Esophagus squamous epithelium (tissue), 5 donors: Measurements from ENCODE around the gene CADM1. TPM values are rescaled to one million over a fixed set of nuclear protein-coding genes. Genes with fewer than 3 reads are reported as not detected.

Experiments used
- DNase-seq: peaks from one replicate; lab custom pipeline; 2025; lab: John Stamatoyannopoulos, UW
- H3K27ac ChIP-seq, 4 donors: fragments of 200-600 bp; sonication (generic); one replicate each; pipeline ENCODE4 v1.5.1; 2016 to 2019; ENCODE audit warnings: mild to moderate bottlenecking in 1 of 4
- H3K27me3 ChIP-seq, 4 donors: fragments of 200-600 bp; sonication (generic); 1 replicate in 3 of 4; 2 replicates in 1 of 4; pipeline versions ENCODE4 v1.5.1 to v1.6.0; 2017 to 2021; ENCODE audit warnings: antibody characterized with exemption in 1 of 4
- H3K36me3 ChIP-seq, 3 donors: fragments of 200-600 bp; sonication (generic); one replicate each; pipeline ENCODE4 v1.5.1; 2016 to 2019
- H3K4me1 ChIP-seq, 3 donors: fragments of 200-600 bp; sonication (generic); one replicate each; pipeline ENCODE4 v1.5.1; 2017 to 2019
- H3K4me3 ChIP-seq, 4 donors: fragments of 200-600 bp; sonication (generic); 1 replicate in 3 of 4; 2 replicates in 1 of 4; pipeline ENCODE4 v1.5.1; 2016 to 2019; ENCODE audit warnings: mild to moderate bottlenecking in 2 of 4, moderate library complexity in 1 of 4
- H3K9me3 ChIP-seq, 3 donors: fragments of 200-600 bp; sonication (generic); one replicate each; pipeline ENCODE4 v1.5.1; 2016 to 2019
- CTCF ChIP-seq, 6 experiments: fragments of 450-650 bp in 4 of 6; fragments of 200-600 bp in 2 of 6; sonication (generic) in 2 of 6; IDR thresholded peaks; one replicate each; pipeline ENCODE4 v1.5.1; 2016 to 2019; ENCODE audit warnings: antibody characterized with exemption in 6 of 6, mild to moderate bottlenecking in 4 of 6, moderate library complexity in 4 of 6
- POLR2A ChIP-seq, 4 donors: fragments of 450-650 bp; IDR thresholded peaks; one replicate each; pipeline ENCODE4 v1.6.1; 2017; ENCODE audit warnings: antibody characterized with exemption in 4 of 4, mild to moderate bottlenecking in 4 of 4, moderate library complexity in 3 of 4
- WGBS, 2 donors: methylation state at CpG; one replicate each; pipeline ENCODE4 v1.1.5; 2018; 5-methylcytosine and 5-hydroxymethylcytosine counted together
- intact Hi-C: fragments of 100-400 bp; cut with DNase I; formaldehyde crosslinking; loops from one replicate; pipeline ENCODE4 v1.15.0; 2022
- total RNA-seq, 4 donors: library from RNA; depleted of rRNA; stranded (reverse); fragments of >200 nt; gene quantifications; one replicate each; pipeline ENCODE4 v1.1.0, GENCODE V29; 2016
- donor health status: DM: yes; HTN: yes; CAD: no.

The CADM1 gene
- total RNA-seq, 4 donors from 2014 or later, result 1.7 to 15.1 (median 8.3) TPM

GRCh38 chr11:115162919-115163318 lies 341.3 kb downstream of the CADM1 start:
- H3K27ac ChIP-seq, result no peak overlapping the region
- no peak for DNase-seq
- peaks cover 0 to 31% (median 0%) of the 10 kb centered on the region in 4 donors for H3K27me3 ChIP-seq
- H3K4me3 ChIP-seq, result no peak overlapping the region
- 44 to 54% methylated on average over 2 of the region's 2 CpGs for WGBS, 2 donors
- intact Hi-C loops, result no loop called here
- H3K36me3 ChIP-seq, result no peaks in the 10 kb centered on the region
- no peak for TF ChIP-seq POLR2A (IDR thresholded peaks at IDR 0.05)
- TF ChIP-seq CTCF (IDR thresholded peaks at IDR 0.05), result no peak
- peaks cover 0 to 5% (median 0%) of the 10 kb centered on the region in 3 donors for H3K4me1 ChIP-seq
- H3K9me3 ChIP-seq, result no peaks in the 10 kb centered on the region

- H3K4me1 ChIP-seq, result no peaks in the 10 kb centered on the region
- no peak overlapping the region for H3K4me3 ChIP-seq
- no peaks in the 10 kb centered on the region for H3K36me3 ChIP-seq
- 50% methylated on average over 1 of the region's 2 CpGs; no CpG with 5 or more reads in 1 of the 2 donors for WGBS, 2 donors
- no peak for DNase-seq
- no peaks in the 10 kb centered on the region for H3K9me3 ChIP-seq
- no peak overlapping the region for H3K27ac ChIP-seq
- peaks cover 0 to 28% (median 0%) of the 10 kb centered on the region in 4 donors for H3K27me3 ChIP-seq
- no peak for TF ChIP-seq CTCF (IDR thresholded peaks at IDR 0.05)
- no peak for TF ChIP-seq POLR2A (IDR thresholded peaks at IDR 0.05)
- intact Hi-C loops, result no loop called here
These were observed 342.3 kb downstream of the CADM1 start for GRCh38 chr11:115161876-115162275.

- H3K4me3 ChIP-seq, result no peak overlapping the region
- H3K4me1 ChIP-seq, result no peaks in the 10 kb centered on the region
- WGBS, 2 donors, result 15 to 30% methylated on average over 4 to 5 of the region's 9 CpGs
- TF ChIP-seq POLR2A (IDR thresholded peaks at IDR 0.05), result no peak
- TF ChIP-seq CTCF (IDR thresholded peaks at IDR 0.05), result no peak
- H3K36me3 ChIP-seq, result no peaks in the 10 kb centered on the region
- intact Hi-C loops, result no loop called here
- no peaks in the 10 kb centered on the region for H3K9me3 ChIP-seq
- H3K27ac ChIP-seq, result no peak overlapping the region
- DNase-seq, result no peak
- H3K27me3 ChIP-seq, result peaks cover 0 to 15% (median 0%) of the 10 kb centered on the region in 4 donors
These were observed 345.0 kb downstream of the CADM1 start for GRCh38 chr11:115159207-115159606.

GRCh38 chr11:115158053-115158452 lies 346.2 kb downstream of the CADM1 start:
- H3K9me3 ChIP-seq, result no peaks in the 10 kb centered on the region
- WGBS, 2 donors, result 73 to 100% methylated on average over 2 to 5 of the region's 6 CpGs
- no peaks in the 10 kb centered on the region for H3K4me1 ChIP-seq
- H3K36me3 ChIP-seq, result no peaks in the 10 kb centered on the region
- no peak for DNase-seq
- H3K4me3 ChIP-seq, result no peak overlapping the region
- TF ChIP-seq POLR2A (IDR thresholded peaks at IDR 0.05) (no peak), CTCF (IDR thresholded peaks at IDR 0.05) (no peak)
- H3K27me3 ChIP-seq, result peaks cover 0 to 9% (median 0%) of the 10 kb centered on the region in 4 donors
- no peak overlapping the region for H3K27ac ChIP-seq
- intact Hi-C loops, result no loop called here

- intact Hi-C loops, result no loop called here
- Histone ChIP-seq H3K4me1 (no peaks in the 10 kb centered on the region), H3K9me3 (no peaks in the 10 kb centered on the region), H3K27me3 (peaks cover 0 to 9% (median 0%) of the 10 kb centered on the region in 4 donors), H3K36me3 (no peaks in the 10 kb centered on the region), H3K4me3 (no peak overlapping the region), H3K27ac (no peak overlapping the region)
- TF ChIP-seq POLR2A (IDR thresholded peaks at IDR 0.05) (no peak), CTCF (IDR thresholded peaks at IDR 0.05) (no peak)
- WGBS, 2 donors, result 70% methylated on average over 3 of the region's 3 CpGs; no CpG with 5 or more reads in 1 of the 2 donors
- DNase-seq, result no peak
These were observed 347.0 kb downstream of the CADM1 start for GRCh38 chr11:115157247-115157646.
